Activated T-cell treated with anti-CD3 and anti-CD28 coated beads, Interleukin-2, amount 50 U/mL, for 72 hours (primary cell): ENCODE measurements around the gene PACS2. TPM values are rescaled to one million over a fixed set of nuclear protein-coding genes. Genes with fewer than 3 reads are reported as not detected.
"Not testable (repeated sequence)": the region's sequence is repeated elsewhere in the genome, so short reads cannot be mapped to it uniquely, and the experiment has no call there.

ENCODE experiments used
- ATAC-seq, 2 donors: fragments of 150-1000 bp; cut with Tn5 transposase; replicated peaks in 1 of 2; 2 replicates each; pipeline ENCODE4 v1.10.0; 2021; ENCODE audit warnings: moderate library complexity in 2 of 2, mild to moderate bottlenecking in 1 of 2
- DNase-seq, 2 donors: peaks; one replicate each; pipeline ENCODE4 v3.0.0; 2021 to 2022; ENCODE audit warnings: mixed read lengths in 1 of 2
- H3K27ac Mint-ChIP-seq: one replicate; pipeline ENCODE4 v1.8.0; 2022; ENCODE audit warnings: mild to moderate bottlenecking, moderate library complexity, mixed read lengths
- H3K27me3 Mint-ChIP-seq: one replicate; pipeline ENCODE4 v1.8.0; 2022; ENCODE audit warnings: low read depth, mixed read lengths
- H3K36me3 Mint-ChIP-seq, 2 donors: one replicate each; pipeline ENCODE4 v1.8.0; 2022; ENCODE audit warnings: mixed read lengths in 2 of 2, mild to moderate bottlenecking in 1 of 2; ENCODE audit not compliant: insufficient read depth in 2 of 2
- H3K4me1 Mint-ChIP-seq: one replicate; pipeline ENCODE4 v1.8.0; 2022; ENCODE audit warnings: low read depth, mixed read lengths
- H3K4me3 Mint-ChIP-seq, 2 donors: one replicate each; pipeline ENCODE4 v1.8.0; 2022; ENCODE audit warnings: mild to moderate bottlenecking in 2 of 2, mixed read lengths in 2 of 2, moderate library complexity in 2 of 2
- H3K9me3 Mint-ChIP-seq, 2 donors: one replicate each; pipeline ENCODE4 v1.8.0; 2022; ENCODE audit warnings: mixed read lengths in 2 of 2
- total RNA-seq, 2 donors: library from RNA; stranded (reverse); gene quantifications; one replicate each; pipeline ENCODE4 v1.2.3, GENCODE V29; 2022

The PACS2 gene
- 10 to 100 TPM; 36.5 to 44.9 TPM for total RNA-seq

- H3K4me1 Mint-ChIP-seq, result peaks cover 40% of the 10 kb centered on the region
- peak; percentile 79 to 85 for ATAC-seq
- peak within 1 kb of the TSS; percentile 93 to 95 for H3K4me3 Mint-ChIP-seq
These were observed at the start of gene PACS2 for GRCh38 chr14:105314287-105315200. TSS of gene PACS2 (plus strand) at chr14:105314748. CDS start at chr14:105314919, 171 bp downstream.

GRCh38 chr14:105267820-105268548 is 46.6 kb upstream of the PACS2 start:
- no peaks in the 10 kb centered on the region for H3K36me3 Mint-ChIP-seq
- no peaks in the 10 kb centered on the region for H3K27me3 Mint-ChIP-seq
- ATAC-seq (no peak), DNase-seq (no peak)
- peaks cover 4% of the 10 kb centered on the region for H3K4me1 Mint-ChIP-seq
- H3K27ac Mint-ChIP-seq, result no peak overlapping the region
- no peaks in the 10 kb centered on the region for H3K9me3 Mint-ChIP-seq
- no peak overlapping the region for H3K4me3 Mint-ChIP-seq

More at GRCh38 chr14:105314287-105315200, at the start of gene PACS2:
- H3K27me3 Mint-ChIP-seq, result no peaks in the 10 kb centered on the region
- DNase-seq, result peak; percentile 80 to 89
- H3K36me3 Mint-ChIP-seq, result no peaks in the 10 kb centered on the region
- H3K27ac Mint-ChIP-seq, result peak within 1 kb of the TSS; percentile 77
- no peaks in the 10 kb centered on the region for H3K9me3 Mint-ChIP-seq

GRCh38 chr14:105268736-105269354 is 45.7 kb upstream of the PACS2 start:
- no peaks in the 10 kb centered on the region for H3K27me3 Mint-ChIP-seq
- no peaks in the 10 kb centered on the region for H3K36me3 Mint-ChIP-seq
- no peak overlapping the region for H3K27ac Mint-ChIP-seq
- DNase-seq (no peak), ATAC-seq (no peak)
- H3K9me3 Mint-ChIP-seq, result no peaks in the 10 kb centered on the region
- no peak overlapping the region for H3K4me3 Mint-ChIP-seq
- peaks cover 4% of the 10 kb centered on the region for H3K4me1 Mint-ChIP-seq

- Mint-ChIP-seq H3K4me1 (peaks cover 4% of the 10 kb centered on the region), H3K27me3 (no peaks in the 10 kb centered on the region)
These were observed 45.1 kb upstream of the PACS2 start for GRCh38 chr14:105269405-105269804.

GRCh38 chr14:105271224-105271890 is 43.2 kb upstream of the PACS2 start:
- H3K9me3 Mint-ChIP-seq, result no peaks in the 10 kb centered on the region
- no peak for DNase-seq

More at GRCh38 chr14:105269405-105269804, 45.1 kb upstream of the PACS2 start:
- no peak for ATAC-seq
- Mint-ChIP-seq H3K36me3 (no peaks in the 10 kb centered on the region), H3K27ac (no peak overlapping the region), H3K9me3 (no peaks in the 10 kb centered on the region), H3K4me3 (no peak overlapping the region)
- DNase-seq, result no peak

GRCh38 chr14:105272623-105273022 is 41.9 kb upstream of the PACS2 start:
- no peak for DNase-seq
- no peak for ATAC-seq
- H3K9me3 Mint-ChIP-seq, result no peaks in the 10 kb centered on the region
- H3K27me3 Mint-ChIP-seq, result no peaks in the 10 kb centered on the region
- no peak overlapping the region for H3K4me3 Mint-ChIP-seq
- H3K4me1 Mint-ChIP-seq, result peaks cover 4% of the 10 kb centered on the region
- no peaks in the 10 kb centered on the region for H3K36me3 Mint-ChIP-seq
- H3K27ac Mint-ChIP-seq, result no peak overlapping the region

More at GRCh38 chr14:105271224-105271890, 43.2 kb upstream of the PACS2 start:
- H3K27ac Mint-ChIP-seq, result no peak overlapping the region
- H3K4me3 Mint-ChIP-seq, result no peak overlapping the region
- no peak for ATAC-seq
- H3K4me1 Mint-ChIP-seq, result peaks cover 4% of the 10 kb centered on the region
- no peaks in the 10 kb centered on the region for H3K27me3 Mint-ChIP-seq
- no peaks in the 10 kb centered on the region for H3K36me3 Mint-ChIP-seq

GRCh38 chr14:105273062-105273461 is 41.5 kb upstream of the PACS2 start:
- no peak overlapping the region for H3K4me3 Mint-ChIP-seq
- H3K27me3 Mint-ChIP-seq, result no peaks in the 10 kb centered on the region
- no peak for DNase-seq
- peaks cover 4% of the 10 kb centered on the region for H3K4me1 Mint-ChIP-seq
- no peaks in the 10 kb centered on the region for H3K9me3 Mint-ChIP-seq
- no peaks in the 10 kb centered on the region for H3K36me3 Mint-ChIP-seq
- no peak overlapping the region for H3K27ac Mint-ChIP-seq
- ATAC-seq, result no peak

- Mint-ChIP-seq H3K9me3 (no peaks in the 10 kb centered on the region), H3K4me1 (no peaks in the 10 kb centered on the region), H3K4me3 (no peak overlapping the region), H3K36me3 (no peaks in the 10 kb centered on the region), H3K27me3 (no peaks in the 10 kb centered on the region), H3K27ac (no peak overlapping the region)
- no peak for DNase-seq
- ATAC-seq, result no peak
These were observed 39.9 kb upstream of the PACS2 start for GRCh38 chr14:105274637-105275036.

GRCh38 chr14:105275267-105275946 is 39.1 kb upstream of the PACS2 start:
- Mint-ChIP-seq H3K27ac (no peak overlapping the region), H3K9me3 (no peaks in the 10 kb centered on the region), H3K36me3 (no peaks in the 10 kb centered on the region), H3K4me1 (no peaks in the 10 kb centered on the region), H3K27me3 (no peaks in the 10 kb centered on the region), H3K4me3 (no peak overlapping the region)
- DNase-seq (no peak), ATAC-seq (no peak)

- not testable (repeated sequence) for H3K27ac Mint-ChIP-seq, H3K27me3 Mint-ChIP-seq, H3K36me3 Mint-ChIP-seq, H3K9me3 Mint-ChIP-seq, ATAC-seq, DNase-seq, H3K4me3 Mint-ChIP-seq
- H3K4me1 Mint-ChIP-seq, result peaks cover 10% of the 10 kb centered on the region
These were observed 37.1 kb upstream of the PACS2 start for GRCh38 chr14:105277448-105277847.

- H3K4me3 Mint-ChIP-seq, result no peak overlapping the region
- no peak for DNase-seq
- no peak for ATAC-seq
- peaks cover 32% of the 10 kb centered on the region for H3K4me1 Mint-ChIP-seq
- no peak overlapping the region for H3K27ac Mint-ChIP-seq
- H3K9me3 Mint-ChIP-seq, result no peaks in the 10 kb centered on the region
- no peaks in the 10 kb centered on the region for H3K27me3 Mint-ChIP-seq
- no peaks in the 10 kb centered on the region for H3K36me3 Mint-ChIP-seq
These were observed 34.7 kb upstream of the PACS2 start for GRCh38 chr14:105279642-105280361.

GRCh38 chr14:105280525-105280924 is 34.0 kb upstream of the PACS2 start:
- no peak overlapping the region for H3K4me3 Mint-ChIP-seq
- no peaks in the 10 kb centered on the region for H3K27me3 Mint-ChIP-seq
- H3K9me3 Mint-ChIP-seq, result no peaks in the 10 kb centered on the region
- H3K4me1 Mint-ChIP-seq, result peaks cover 34% of the 10 kb centered on the region
- no peak overlapping the region for H3K27ac Mint-ChIP-seq
- DNase-seq (no peak), ATAC-seq (no peak)
- no peaks in the 10 kb centered on the region for H3K36me3 Mint-ChIP-seq
